NCI-H69 (cell line): ENCODE measurements around the gene PRM2.
A peak's percentile ranks its signal among the peaks of the same experiment; 100 is the strongest.

Source experiments
- DNase-seq: peaks from one replicate; lab custom pipeline; 2025; lab: John Stamatoyannopoulos, UW

PRM2 gene

GRCh38 chr16:11276143-11276895 is at the start of gene PRM2:
Gene PRM2 (minus strand): TSS chr16:11276480. CDS start chr16:11276370, 110 bp downstream.
- no peak for DNase-seq

GRCh38 chr16:11325404-11326083 is 49.3 kb upstream of the PRM2 start:
- no peak for DNase-seq

GRCh38 chr16:11323551-11324336 is 47.5 kb upstream of the PRM2 start:
- DNase-seq: no peak

GRCh38 chr16:11322823-11323222 is 46.5 kb upstream of the PRM2 start:
- no peak for DNase-seq

- DNase-seq: no peak
Measured at GRCh38 chr16:11321662-11322061, 45.4 kb upstream of the PRM2 start.

- DNase-seq: peak; percentile 73
Measured at GRCh38 chr16:11320170-11320569, 43.9 kb upstream of the PRM2 start.

- peak; percentile 82 for DNase-seq
Measured at GRCh38 chr16:11319529-11320146, 43.4 kb upstream of the PRM2 start.

GRCh38 chr16:11318817-11319216 is 42.5 kb upstream of the PRM2 start:
- DNase-seq: no peak

GRCh38 chr16:11316331-11317015 is 40.2 kb upstream of the PRM2 start:
- DNase-seq: no peak

GRCh38 chr16:11315510-11315909 is 39.2 kb upstream of the PRM2 start:
- peak; percentile 35 for DNase-seq

- no peak for DNase-seq
Measured at GRCh38 chr16:11314309-11314894, 38.1 kb upstream of the PRM2 start.

- DNase-seq: no peak
Measured at GRCh38 chr16:11313493-11314308, 37.4 kb upstream of the PRM2 start.

- DNase-seq: peak; percentile 77
Measured at GRCh38 chr16:11312718-11313492, 36.6 kb upstream of the PRM2 start.

- DNase-seq: no peak
Measured at GRCh38 chr16:11310997-11311561, 34.8 kb upstream of the PRM2 start.

- no peak for DNase-seq
Measured at GRCh38 chr16:11310634-11310977, 34.3 kb upstream of the PRM2 start.

GRCh38 chr16:11309895-11310633 is 33.8 kb upstream of the PRM2 start:
- peak; percentile 58 for DNase-seq

GRCh38 chr16:11308493-11309283 is 32.4 kb upstream of the PRM2 start:
- DNase-seq: no peak
